ENCODE measurements around the gene CMTM2. TPM values are rescaled to one million over a fixed set of nuclear protein-coding genes. Genes with fewer than 3 reads are reported as not detected.

The CMTM2 gene
- total and polyA plus RNA-seq, 2 donors (not counting 1 experiment from before 2014, with no cell fraction given) = not detected

- Histone ChIP-seq H3K27me3 (replicated peaks in 1 of 4; ENCODE audit: control extremely low read depth in 1 of 4, control insufficient read depth in 3 of 4, insufficient read depth in 4 of 4, low read length in 3 of 4) (peaks cover 0 to 44% (median 32%) of the 10 kb centered on the region in 4 experiments), H3K27ac (ENCODE audit: low read length in 2 of 2) (no peak overlapping the region), H3K4me2 (replicated peaks; ENCODE audit: low read depth, low read length, poor library complexity, severe bottlenecking) (no peak overlapping the region), H3K9ac (ENCODE audit: low read length) (no peak overlapping the region), H4K20me1 (ENCODE audit: control insufficient read depth, insufficient read depth, low read length, poor library complexity, severe bottlenecking) (peaks cover 5% of the 10 kb centered on the region), H3K36me3 (replicated peaks in 1 of 2; ENCODE audit: control extremely low read depth in 1 of 2, control insufficient read depth in 1 of 2, extremely low read depth in 1 of 2, insufficient read depth in 2 of 2, low read length in 1 of 2) (no peaks in the 10 kb centered on the region), H3K9me3 (ENCODE audit: control extremely low read depth in 1 of 3, control insufficient read depth in 2 of 3, insufficient read depth in 1 of 3, low read length in 2 of 3) (peaks cover 0 to 2% (median 0%) of the 10 kb centered on the region in 3 donors), H3K4me3 (ENCODE audit: control extremely low read depth in 1 of 5, extremely low read depth in 1 of 5, insufficient read depth in 1 of 5, low read depth in 2 of 5, low read length in 4 of 5) (no peak overlapping the region), H3K79me2 (ENCODE audit: control insufficient read depth, insufficient read depth, low read length) (no peaks in the 10 kb centered on the region), H3K4me1 (ENCODE audit: control insufficient read depth in 2 of 2, insufficient read depth in 2 of 2, low read length in 2 of 2) (peaks cover 21 to 26% of the 10 kb centered on the region in 2 donors), H2AFZ (ENCODE audit: insufficient read depth, low read depth, low read length, poor library complexity, severe bottlenecking) (no peak overlapping the region)
- Mint-ChIP-seq H3K27me3 (peaks cover 50% of the 10 kb centered on the region), H3K9me3 (ENCODE audit: insufficient read depth) (no peaks in the 10 kb centered on the region), H3K27ac (no peak overlapping the region), H3K4me3 (no peak overlapping the region), H3K4me1 (peaks cover 22% of the 10 kb centered on the region)
- DNase-seq = no peak
- CTCF ChIA-PET = interaction anchor here (1.0 to 4.6 kb wide), 4 partner anchors 9 to 24 kb away, joined by 3 to 20 read pairs (median 4); no protein-coding TSS in a partner anchor
- no peak for ATAC-seq (ENCODE audit: low read depth)
- POLR2A ChIA-PET = interaction anchor here (1.3 kb wide), 1 partner anchor 58 kb away, joined by 7 read pairs; no protein-coding TSS in a partner anchor
- TF ChIP-seq EZH2 (IDR thresholded peaks at IDR 0.05; ENCODE audit: borderline replicate concordance, insufficient read depth, low read depth, low read length, poor library complexity, severe bottlenecking) = no peak
- no peak for TF ChIP-seq CTCF (IDR thresholded peaks at IDR 0.05)
- intact Hi-C loops (cut with micrococcal nuclease) = no loop called here
- 64% methylated on average over 2 of the region's 3 CpGs for WGBS (ENCODE audit: insufficient coverage)
Observed at GRCh38 chr16:66581246-66581952, 2.1 kb downstream of the CMTM2 start.

Measured in B cell (primary cell).